ENCODE results near the gene HSPA12A. TPM values are rescaled to one million over a fixed set of nuclear protein-coding genes. Genes with fewer than 3 reads are reported as not detected.

The HSPA12A gene
- total RNA-seq, 2 experiments from 2014 or later = 0.49 TPM; not detected in 1

GRCh38 chr10:116752563-116752962 lies 10.2 kb upstream of the HSPA12A start:
- no peaks in the 10 kb centered on the region for H3K4me1 Mint-ChIP-seq (ENCODE audit: low read depth)

GRCh38 chr10:116748471-116748870 lies 6.1 kb upstream of the HSPA12A start:
- no peak overlapping the region for H3K27ac ChIP-seq (ENCODE audit: low read depth in 1 of 2, low read length in 2 of 2)
- no peaks in the 10 kb centered on the region for H3K36me3 ChIP-seq (ENCODE audit: insufficient read depth, low read length)
- H3K27me3 Mint-ChIP-seq = peaks cover 94% of the 10 kb centered on the region
- DNase-seq = no peak
- H3K27ac Mint-ChIP-seq = no peak overlapping the region
- POLR2A ChIA-PET = no interaction called here
- no peaks in the 10 kb centered on the region for H3K4me1 ChIP-seq (ENCODE audit: insufficient read depth, low read length)
- H3K9me3 Mint-ChIP-seq = peaks cover 2% of the 10 kb centered on the region
- peaks cover under 1% of the 10 kb centered on the region for H3K4me1 Mint-ChIP-seq (ENCODE audit: low read depth)
- no peaks in the 10 kb centered on the region for H3K36me3 Mint-ChIP-seq (ENCODE audit: low read depth)
- peaks cover 0 to 17% of the 10 kb centered on the region in 2 experiments for H3K9me3 ChIP-seq (ENCODE audit: control insufficient read depth in 1 of 2, insufficient read depth in 1 of 2, low read length in 2 of 2)
- intact Hi-C loops (cut with DNase I, micrococcal nuclease) = loop anchor here in 1 of 2 experiments (10.0 kb wide), 1 partner anchor 626 kb away; the partner anchor contains the start of gene PDZD8
- no peak overlapping the region for H3K4me3 ChIP-seq (ENCODE audit: low read length)
- H3K27me3 ChIP-seq (ENCODE audit: control insufficient read depth in 1 of 2, insufficient read depth in 2 of 2, low read length in 2 of 2) = peaks cover 26 to 45% of the 10 kb centered on the region in 2 experiments
- no peak for TF ChIP-seq CTCF (IDR thresholded peaks at IDR 0.05)
- no peak overlapping the region for H3K4me3 Mint-ChIP-seq
- CTCF ChIA-PET = interaction anchor here (0.6 kb wide), 1 partner anchor 258 kb away, joined by 3 read pairs; no protein-coding TSS in a partner anchor
- no peak for ATAC-seq (ENCODE audit: poor library complexity)

More at GRCh38 chr10:116752563-116752962, 10.2 kb upstream of the HSPA12A start:
- H3K9me3 Mint-ChIP-seq = peaks cover 2% of the 10 kb centered on the region
- H3K27me3 Mint-ChIP-seq = peaks cover 82% of the 10 kb centered on the region
- ChIA-PET POLR2A (no interaction called here), CTCF (no interaction called here)
- no peaks in the 10 kb centered on the region for H3K36me3 Mint-ChIP-seq (ENCODE audit: low read depth)
- TF ChIP-seq CTCF (IDR thresholded peaks at IDR 0.05) = no peak
- intact Hi-C loops (cut with DNase I, micrococcal nuclease) = no loop called here
- Histone ChIP-seq H3K4me3 (ENCODE audit: low read length) (no peak overlapping the region), H3K27me3 (ENCODE audit: control insufficient read depth in 1 of 2, insufficient read depth in 2 of 2, low read length in 2 of 2) (peaks cover 13 to 19% of the 10 kb centered on the region in 2 experiments), H3K4me1 (ENCODE audit: insufficient read depth, low read length) (no peaks in the 10 kb centered on the region), H3K27ac (ENCODE audit: low read depth in 1 of 2, low read length in 2 of 2) (no peak overlapping the region), H3K9me3 (ENCODE audit: control insufficient read depth in 1 of 2, insufficient read depth in 1 of 2, low read length in 2 of 2) (peaks cover 0 to 10% of the 10 kb centered on the region in 2 experiments), H3K36me3 (ENCODE audit: insufficient read depth, low read length) (no peaks in the 10 kb centered on the region)
- DNase-seq (no peak), ATAC-seq (ENCODE audit: poor library complexity) (no peak)
- H3K27ac Mint-ChIP-seq = no peak overlapping the region
- no peak overlapping the region for H3K4me3 Mint-ChIP-seq

DNA sequence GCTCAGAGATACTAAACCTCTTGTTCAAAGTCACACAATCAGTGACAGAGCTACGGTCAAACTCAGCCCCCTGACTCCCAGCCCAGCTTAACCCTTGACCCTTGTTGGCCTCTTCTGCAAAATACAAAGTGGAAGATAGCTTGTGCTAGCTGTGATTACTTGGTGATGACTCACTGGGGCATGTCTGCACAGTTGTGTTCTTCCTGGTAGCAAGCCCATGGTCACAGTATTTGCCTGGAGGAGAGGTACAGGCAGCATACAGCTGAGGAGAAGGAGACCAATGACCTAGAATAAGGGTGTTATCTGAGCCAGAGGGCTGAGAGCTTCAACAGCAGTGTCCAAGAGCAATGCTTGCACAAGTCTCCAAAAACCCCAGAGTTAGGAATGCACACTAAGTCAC lies 5.7 kb upstream of the HSPA12A start:
- no peak overlapping the region for H3K4me3 ChIP-seq (ENCODE audit: low read length)
- H3K9me3 ChIP-seq (ENCODE audit: control insufficient read depth in 1 of 2, insufficient read depth in 1 of 2, low read length in 2 of 2) = peaks cover 0 to 19% of the 10 kb centered on the region in 2 experiments
- H3K27me3 ChIP-seq (ENCODE audit: control insufficient read depth in 1 of 2, insufficient read depth in 2 of 2, low read length in 2 of 2) = peaks cover 31 to 50% of the 10 kb centered on the region in 2 experiments
- no peak overlapping the region for H3K4me3 Mint-ChIP-seq
- no peak for TF ChIP-seq CTCF (IDR thresholded peaks at IDR 0.05)
- peaks cover 94% of the 10 kb centered on the region for H3K27me3 Mint-ChIP-seq
- DNase-seq (no peak), ATAC-seq (ENCODE audit: poor library complexity) (no peak)
- ChIA-PET CTCF (interaction anchor here (0.6 kb wide), 1 partner anchor 259 kb away, joined by 3 read pairs; no protein-coding TSS in a partner anchor), POLR2A (no interaction called here)
- no peak overlapping the region for H3K27ac ChIP-seq (ENCODE audit: low read depth in 1 of 2, low read length in 2 of 2)
- H3K4me1 Mint-ChIP-seq (ENCODE audit: low read depth) = peaks cover 5% of the 10 kb centered on the region
- no peaks in the 10 kb centered on the region for H3K36me3 ChIP-seq (ENCODE audit: insufficient read depth, low read length)
- intact Hi-C loops (cut with DNase I, micrococcal nuclease) = loop anchor here in 1 of 2 experiments (10.0 kb wide), 1 partner anchor 627 kb away; the partner anchor contains the start of gene PDZD8
- peaks cover 3% of the 10 kb centered on the region for H3K4me1 ChIP-seq (ENCODE audit: insufficient read depth, low read length)
- H3K9me3 Mint-ChIP-seq = peaks cover 2% of the 10 kb centered on the region
- H3K36me3 Mint-ChIP-seq (ENCODE audit: low read depth) = no peaks in the 10 kb centered on the region
- H3K27ac Mint-ChIP-seq = no peak overlapping the region

Measured in CD4-positive, alpha-beta T cell (primary cell).